GM12878 (cell line): Measurements from ENCODE around the gene FEZF2. TPM values are rescaled to one million over a fixed set of nuclear protein-coding genes. Genes with fewer than 3 reads are reported as not detected.

Experiments
- ATAC-seq: fragments of 200-7000 bp; cut with Tn5 transposase; 3 replicates; pipeline ENCODE4 v1.9.1; 2020; ENCODE audit warnings: mild to moderate bottlenecking, moderate library complexity
- BruUV-seq: library from RNA; stranded (reverse); fragments of 400-500 nt; replicated peaks from 2 replicates; lab custom pipeline; 2021; lab: Mats Ljungman, UMichigan
- CTCF ChIA-PET: fragments of 300-600 bp; sonication (Branson Sonifier 250); formaldehyde crosslinking; extraction: SDS; loops from one replicate; lab custom pipeline; 2021; ENCODE audit warnings: inconsistent platforms; lab: Yijun Ruan, JAX
- POLR2A ChIA-PET: fragments of 350-600 bp; formaldehyde crosslinking; extraction: SDS; loops from one replicate; lab custom pipeline; 2021; ENCODE audit warnings: inconsistent platforms; lab: Charles Lee
- RAD21 ChIA-PET: fragments of 300-600 bp; sonication (Branson Sonifier 250); formaldehyde crosslinking; loops from one replicate; lab custom pipeline; 2023; ENCODE audit warnings: antibody characterized with exemption; ENCODE audit not compliant: unreplicated experiment; lab: Charles Lee
- SMC1A ChIA-PET: fragments of 300-600 bp; sonication (Branson Sonifier 250); formaldehyde crosslinking; loops from one replicate; lab custom pipeline; 2023; ENCODE audit not compliant: unreplicated experiment, uncharacterized antibody; lab: Charles Lee
- DNase-seq: peaks from one replicate; pipeline ENCODE4 v3.0.0-alpha.2; 2011; ENCODE audit warnings: low read depth, low spot score
- FAIRE-seq: peaks from 3 replicates; lab custom pipeline; 2011; peaks lifted over from hg19 to GRCh38; lab: Jason Lieb, UNC
- H2AFZ ChIP-seq: 2 replicates; pipeline ENCODE4 v1.6.0; 2011; ENCODE audit warnings: low read depth, low read length, control low read depth; ENCODE audit not compliant: control insufficient read depth
- H3K27ac ChIP-seq: 2 replicates; pipeline ENCODE4 v1.5.1; 2011; ENCODE audit warnings: control low read depth; ENCODE audit not compliant: control insufficient read depth, insufficient read depth
- H3K27me3 ChIP-seq, 2 experiments: replicated peaks in 1 of 2; 2 replicates each; pipeline versions ENCODE4 v1.6.0 to v1.6.1; 2011; ENCODE audit warnings: low read length in 1 of 2; ENCODE audit not compliant: control insufficient read depth in 2 of 2, insufficient read depth in 2 of 2
- H3K36me3 ChIP-seq, 2 experiments: 2 replicates each; pipeline ENCODE4 v1.5.1; 2011; ENCODE audit warnings: low read length in 1 of 2; ENCODE audit not compliant: control insufficient read depth in 2 of 2, insufficient read depth in 2 of 2
- H3K4me1 ChIP-seq: 2 replicates; pipeline ENCODE4 v1.6.1; 2011; ENCODE audit warnings: mild to moderate bottlenecking, low read length, moderate library complexity, mixed read lengths; ENCODE audit not compliant: control insufficient read depth, insufficient read depth
- H3K4me2 ChIP-seq: 2 replicates; pipeline ENCODE4 v1.6.0; 2011; ENCODE audit warnings: control low read depth; ENCODE audit not compliant: control insufficient read depth, insufficient read depth
- H3K4me3 ChIP-seq: fragments of 200-600 bp; sonication (generic); 2 replicates; pipeline ENCODE4 v1.5.1; 2016
- H3K79me2 ChIP-seq: 2 replicates; pipeline ENCODE4 v1.6.0; 2011; ENCODE audit warnings: low read length; ENCODE audit not compliant: control insufficient read depth, insufficient read depth
- H3K9ac ChIP-seq: 2 replicates; pipeline ENCODE4 v1.8.0; 2011; ENCODE audit warnings: low read length, control low read depth, mixed read lengths; ENCODE audit not compliant: control insufficient read depth, insufficient read depth
- H3K9me3 ChIP-seq: replicated peaks from 3 replicates; pipeline ENCODE4 v1.5.1; 2011; ENCODE audit warnings: mild to moderate bottlenecking, low read length; ENCODE audit not compliant: control insufficient read depth, insufficient read depth
- H4K20me1 ChIP-seq: 2 replicates; pipeline ENCODE4 v1.6.0; 2011; ENCODE audit not compliant: control insufficient read depth, insufficient read depth
- BRCA1 ChIP-seq: IDR thresholded peaks from 2 replicates; pipeline ENCODE4 v1.6.1; 2011; ENCODE audit warnings: low read depth, low read length, improper control_type of control experiment
- EZH2 ChIP-seq: IDR thresholded peaks from 2 replicates; pipeline ENCODE4 v1.6.1; 2012; ENCODE audit warnings: low read depth, mild to moderate bottlenecking, control low read depth, inconsistent platforms, low read length, borderline replicate concordance; ENCODE audit not compliant: control insufficient read depth
- HDGF ChIP-seq: fragments of 450-650 bp; IDR thresholded peaks from 2 replicates; pipeline ENCODE4 v1.6.1; 2016; ENCODE audit warnings: antibody characterized with exemption
- IRF4 ChIP-seq: IDR thresholded peaks from 2 replicates; pipeline ENCODE4 v1.6.1; 2011; ENCODE audit warnings: low read depth, low read length
- LARP7 ChIP-seq: fragments of 450-650 bp; IDR thresholded peaks from 2 replicates; pipeline ENCODE4 v1.6.1; 2017; ENCODE audit warnings: mild to moderate bottlenecking
- MEF2B ChIP-seq: fragments of 450-650 bp; IDR thresholded peaks from 2 replicates; pipeline ENCODE4 v1.6.1; 2018; ENCODE audit warnings: mild to moderate bottlenecking, moderate library complexity; ENCODE audit not compliant: partially characterized antibody, poor library complexity, severe bottlenecking
- MYC ChIP-seq: IDR thresholded peaks from 2 replicates; pipeline ENCODE4 v1.6.1; 2011; ENCODE audit warnings: mild to moderate bottlenecking, low read length, moderate library complexity, inconsistent platforms; ENCODE audit not compliant: insufficient read depth, insufficient replicate concordance, insufficient read length, severe bottlenecking
- REST ChIP-seq: IDR thresholded peaks from 2 replicates; pipeline ENCODE4 v1.6.1; 2012; ENCODE audit warnings: mild to moderate bottlenecking, low read depth, low read length
- SUPT20H ChIP-seq: IDR thresholded peaks from 2 replicates; pipeline ENCODE4 v1.6.1; 2011; ENCODE audit warnings: low read depth, mild to moderate bottlenecking, low read length, moderate library complexity, borderline replicate concordance; ENCODE audit not compliant: control insufficient read depth
- TCF3 ChIP-seq: IDR thresholded peaks from 2 replicates; pipeline ENCODE4 v1.6.1; 2012; ENCODE audit warnings: low read depth, mild to moderate bottlenecking, low read length, borderline replicate concordance; ENCODE audit not compliant: insufficient read depth
- TCF7 ChIP-seq: IDR thresholded peaks from 2 replicates; pipeline ENCODE4 v1.6.1; 2014; ENCODE audit warnings: antibody characterized with exemption, borderline replicate concordance
- ZBTB33 ChIP-seq: fragments of 450-650 bp; IDR thresholded peaks from 2 replicates; pipeline ENCODE4 v1.6.1; 2017; ENCODE audit warnings: mild to moderate bottlenecking
- ZNF622 ChIP-seq: fragments of 450-650 bp; IDR thresholded peaks from 2 replicates; pipeline ENCODE4 v1.6.1; 2017; ENCODE audit warnings: mild to moderate bottlenecking, inconsistent platforms
- ZZZ3 ChIP-seq: IDR thresholded peaks from 2 replicates; pipeline ENCODE4 v1.6.1; 2011; ENCODE audit warnings: low read depth; ENCODE audit not compliant: control insufficient read depth, insufficient read length
- WGBS: methylation state at CpG from one replicate; pipeline ENCODE4 v1.1.6; 2016; ENCODE audit warnings: low lambda C conversion rate; ENCODE audit not compliant: insufficient replicate concordance, insufficient coverage; ENCODE audit errors: missing lambda C conversion rate; 5-methylcytosine and 5-hydroxymethylcytosine counted together
- in situ Hi-C: fragments of 300-500 bp; cut with MboI; formaldehyde crosslinking; loops from 9 replicates; pipeline ENCODE4 v1.14.3; 2018; ENCODE audit warnings: mixed read lengths
- intact Hi-C: fragments of 100-400 bp; cut with micrococcal nuclease; formaldehyde crosslinking; loops from one replicate; pipeline ENCODE4 v1.14.2; 2022; ENCODE audit not compliant: unreplicated experiment
- polyA plus RNA-seq, 11 experiments: library from polyadenylated mRNA; depleted of rRNA in 4 of 11; unstranded in 6 of 11; stranded (reverse) in 5 of 11; fragments of >200 nt; fragmentation: Nextera tagmentation in 4 of 11; fragmentation: Illumina TruSeq in 1 of 11; extraction: Ambion mirVana in 4 of 11; extraction: Trizol in 1 of 11; gene quantifications; 1 replicate in 1 of 11; 2 replicates in 10 of 11; pipeline versions ENCODE4 v1.2.1 to v1.2.3, GENCODE V29; 2011 to 2016; ENCODE audit warnings: inconsistent platforms in 2 of 11, missing spikeins in 2 of 11, low read depth in 1 of 11
- total RNA-seq, 4 experiments: library from RNA; depleted of rRNA in 3 of 4; stranded (reverse); fragments of >200 nt in 3 of 4; fragmentation: Illumina TruSeq in 1 of 4; extraction: Trizol in 1 of 4; gene quantifications; 2 replicates each; pipeline versions ENCODE4 v1.2.1 to v1.2.3, GENCODE V29; 2013 to 2021
- TF ChIP-seq, protein P1 (sequence below): fragments of 450-650 bp; IDR thresholded peaks from 2 replicates; pipeline ENCODE4 v1.6.1; 2017; ENCODE audit warnings: mild to moderate bottlenecking, low read depth, inconsistent platforms; ENCODE audit not compliant: poor library complexity, severe bottlenecking

Gene FEZF2
- total and polyA plus RNA-seq, 10 of the 15 experiments (the other 5 are each of a cell fraction or from before 2014, with no cell fraction given): not detected

GRCh38 chr3:62366126-62366484 lies 7.2 kb downstream of the FEZF2 start:
- Histone ChIP-seq H3K4me2 (no peak overlapping the region), H3K9ac (no peak overlapping the region), H3K27me3 (peaks cover 8 to 14% of the 10 kb centered on the region in 2 experiments), H3K4me3 (no peak overlapping the region), H4K20me1 (no peaks in the 10 kb centered on the region), H3K9me3 (no peaks in the 10 kb centered on the region), H3K4me1 (no peaks in the 10 kb centered on the region), H3K27ac (no peak overlapping the region), H3K36me3 (no peaks in the 10 kb centered on the region), H3K79me2 (no peaks in the 10 kb centered on the region), H2AFZ (no peak overlapping the region)
- no peak for ATAC-seq
- no peak for FAIRE-seq
- intact Hi-C loops: no loop called here
- in situ Hi-C loops: no loop called here
- 24% methylated on average over 4 of the region's 4 CpGs for WGBS
- CTCF ChIA-PET: no interaction called here
- TF ChIP-seq REST (no peak), BRCA1 (no peak), LARP7 (no peak), TCF3 (no peak), ZNF622 (no peak), MYC (no peak), HDGF (no peak), MEF2B (no peak), SUPT20H (no peak), TCF7 (no peak), ZBTB33 (no peak), IRF4 (no peak), ZZZ3 (no peak), EZH2 (no peak)
- TF ChIP-seq, protein P1, sequence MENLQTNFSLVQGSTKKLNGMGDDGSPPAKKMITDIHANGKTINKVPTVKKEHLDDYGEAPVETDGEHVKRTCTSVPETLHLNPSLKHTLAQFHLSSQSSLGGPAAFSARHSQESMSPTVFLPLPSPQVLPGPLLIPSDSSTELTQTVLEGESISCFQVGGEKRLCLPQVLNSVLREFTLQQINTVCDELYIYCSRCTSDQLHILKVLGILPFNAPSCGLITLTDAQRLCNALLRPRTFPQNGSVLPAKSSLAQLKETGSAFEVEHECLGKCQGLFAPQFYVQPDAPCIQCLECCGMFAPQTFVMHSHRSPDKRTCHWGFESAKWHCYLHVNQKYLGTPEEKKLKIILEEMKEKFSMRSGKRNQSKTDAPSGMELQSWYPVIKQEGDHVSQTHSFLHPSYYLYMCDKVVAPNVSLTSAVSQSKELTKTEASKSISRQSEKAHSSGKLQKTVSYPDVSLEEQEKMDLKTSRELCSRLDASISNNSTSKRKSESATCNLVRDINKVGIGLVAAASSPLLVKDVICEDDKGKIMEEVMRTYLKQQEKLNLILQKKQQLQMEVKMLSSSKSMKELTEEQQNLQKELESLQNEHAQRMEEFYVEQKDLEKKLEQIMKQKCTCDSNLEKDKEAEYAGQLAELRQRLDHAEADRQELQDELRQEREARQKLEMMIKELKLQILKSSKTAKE: no peak
- POLR2A ChIA-PET: no interaction called here
- RAD21 ChIA-PET: no interaction called here
- SMC1A ChIA-PET: interaction anchor here (1.7 kb wide), 1 partner anchor 18 kb away, joined by 3 read pairs; no protein-coding TSS in a partner anchor
- no peak for DNase-seq
- no TSS peak for BruUV-seq
